Stimulated activated CD4-positive, alpha-beta T cell treated with anti-CD3 and anti-CD28 coated beads, Interleukin-2, amount 100 ng/mL, for 48 hours (primary cell): ENCODE data around the gene FAM53B.
A peak's percentile ranks its signal among the peaks of the same experiment; 100 is the strongest.

Experiments
- DNase-seq, 2 donors: peaks; one replicate each; pipeline ENCODE4 v3.0.0-alpha.2; 2020

Gene FAM53B

GRCh38 chr10:124725791-124726190 lies 18.4 kb downstream of the FAM53B start:
- no peak for DNase-seq

- no peak for DNase-seq
Observed at GRCh38 chr10:124725171-124725631, 19.0 kb downstream of the FAM53B start.

- DNase-seq, result no peak
Observed at GRCh38 chr10:124724279-124725027, 19.7 kb downstream of the FAM53B start.

GRCh38 chr10:124723826-124724225 lies 20.4 kb downstream of the FAM53B start:
- no peak for DNase-seq

- peak; percentile 44 to 50 for DNase-seq
Observed at GRCh38 chr10:124722798-124723783, 21.1 kb downstream of the FAM53B start.

GRCh38 chr10:124721330-124722045 lies 22.7 kb downstream of the FAM53B start:
- no peak for DNase-seq

- peak in 1 of 2 donors; percentile 54 for DNase-seq
Observed at GRCh38 chr10:124719213-124719851, 24.8 kb downstream of the FAM53B start.

GRCh38 chr10:124717911-124718741 lies 26.1 kb downstream of the FAM53B start:
- DNase-seq, result peak; percentile 64 to 65

GRCh38 chr10:124717041-124717757 lies 27.0 kb downstream of the FAM53B start:
- DNase-seq, result no peak

- DNase-seq, result no peak
Observed at GRCh38 chr10:124716369-124716768, 27.8 kb downstream of the FAM53B start.

GRCh38 chr10:124715439-124715838 lies 28.7 kb downstream of the FAM53B start:
- DNase-seq, result no peak

- DNase-seq, result no peak
Observed at GRCh38 chr10:124713679-124714255, 30.4 kb downstream of the FAM53B start.

GRCh38 chr10:124712704-124713407 lies 31.3 kb downstream of the FAM53B start:
- DNase-seq, result no peak

GRCh38 chr10:124711145-124711544 lies 33.0 kb downstream of the FAM53B start:
- DNase-seq, result no peak

GRCh38 chr10:124710266-124710881 lies 33.8 kb downstream of the FAM53B start:
- no peak for DNase-seq

- DNase-seq, result no peak
Observed at GRCh38 chr10:124709861-124710260, 34.3 kb downstream of the FAM53B start.

- no peak for DNase-seq
Observed at GRCh38 chr10:124708922-124709520, 35.2 kb downstream of the FAM53B start.

GRCh38 chr10:124708246-124708779 lies 35.9 kb downstream of the FAM53B start:
- no peak for DNase-seq

- DNase-seq, result no peak
Observed at GRCh38 chr10:124707551-124707950, 36.6 kb downstream of the FAM53B start.
